ENCODE measurements around the gene SLC25A23.

The SLC25A23 gene

DNA sequence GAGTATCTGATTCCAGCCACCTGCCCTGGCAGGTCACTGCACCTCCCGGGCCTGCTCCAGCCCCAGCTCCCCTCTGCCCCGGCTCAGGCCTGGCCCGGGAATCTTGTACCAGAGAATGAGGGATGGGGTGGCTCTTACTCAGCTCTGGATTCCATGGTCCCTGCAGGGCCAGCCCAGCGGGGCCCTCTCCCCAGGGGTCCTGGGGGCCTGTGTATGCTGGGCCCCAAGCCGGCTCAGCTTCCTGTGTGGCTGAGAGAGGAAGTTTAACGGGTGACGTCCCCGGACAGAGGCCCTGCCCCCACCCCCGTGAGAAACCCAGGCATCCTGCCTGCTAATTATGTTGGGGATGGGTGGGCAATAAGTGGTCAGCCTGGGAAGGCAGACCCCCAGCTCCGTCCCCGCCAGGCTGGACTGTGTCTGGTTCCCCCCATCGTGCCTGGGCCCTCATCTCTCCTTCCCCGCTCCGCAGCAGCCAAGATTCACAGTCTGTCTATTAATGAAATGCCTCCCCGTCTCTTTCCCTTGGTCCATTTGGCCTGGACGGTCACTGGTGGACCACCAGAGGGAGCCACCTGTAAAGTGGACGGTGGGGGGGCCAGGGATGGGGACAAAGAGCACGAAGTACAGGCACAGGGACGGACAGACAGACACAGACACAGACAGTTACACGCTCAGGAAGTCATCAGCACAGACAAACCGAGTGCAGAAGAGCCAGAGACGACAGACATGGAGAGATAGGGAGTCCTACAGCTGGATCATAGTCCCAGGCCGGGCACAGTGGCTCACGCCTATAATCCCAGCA, 22.1 kb upstream of the SLC25A23 start, which contains the start of gene DENND1C:
Gene DENND1C (minus strand): TSS at position 247 of the 802 bp plus-strand sequence. CDS start 92 bp downstream, at position 155.
- DNase-seq (ENCODE audit: low read depth in 3 of 3, low spot score in 1 of 3): peak; percentile 26 to 52 (median 48)

DNA sequence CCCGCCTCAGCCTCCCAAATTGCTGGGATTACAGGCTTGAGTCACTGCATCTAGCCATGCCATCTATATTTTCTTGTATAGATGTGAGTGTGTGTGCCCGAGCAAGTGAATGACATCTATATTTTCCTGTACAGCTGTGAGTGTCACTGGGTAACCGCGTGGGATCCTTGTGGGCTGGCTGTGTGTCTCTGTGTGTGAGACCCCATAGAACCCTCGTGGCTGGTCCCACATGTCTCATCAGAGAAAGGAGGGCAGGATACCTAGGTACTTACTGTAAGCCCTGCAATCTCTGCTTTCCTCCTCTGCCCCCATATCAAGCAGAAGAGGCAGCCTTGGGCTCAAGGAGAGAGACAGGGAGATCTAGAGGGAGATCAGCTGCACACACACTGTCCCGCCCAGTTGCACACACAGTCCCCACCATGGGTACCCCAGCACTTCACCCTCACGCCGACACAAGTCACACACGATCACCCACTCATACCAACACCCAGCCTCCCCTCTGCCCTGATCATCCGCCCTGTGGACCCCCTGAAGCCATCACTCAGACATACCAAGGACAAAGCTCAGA, 21.3 kb upstream of the SLC25A23 start:
- no peak for DNase-seq (ENCODE audit: low read depth in 3 of 3, low spot score in 1 of 3)

DNA sequence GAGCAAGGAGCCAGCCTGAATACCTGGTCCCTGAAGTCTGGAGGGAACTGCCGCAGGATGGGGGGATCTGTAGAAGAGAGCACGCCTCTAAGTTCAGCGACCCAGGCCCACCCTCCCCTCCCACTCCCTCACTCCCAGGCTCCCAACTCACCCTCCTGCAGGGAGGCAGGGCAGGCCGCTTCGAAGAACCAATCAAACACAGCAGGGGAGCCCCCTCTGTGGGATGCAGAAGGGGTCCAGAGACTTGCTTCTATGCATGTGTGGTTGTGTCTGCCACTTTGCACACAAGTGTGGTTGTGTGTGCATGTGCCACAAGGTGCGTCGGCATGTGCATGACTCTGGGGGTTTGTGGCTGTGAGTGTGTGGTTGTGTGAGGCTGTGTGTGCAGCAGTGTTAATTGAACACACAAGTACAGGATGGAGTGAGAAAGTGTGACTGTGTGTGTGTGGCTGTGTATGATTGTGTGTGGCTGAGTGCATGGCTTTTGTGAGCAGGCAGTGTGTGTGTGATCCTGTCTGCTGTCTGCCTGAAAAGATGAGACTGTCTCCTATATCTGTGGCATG, 20.3 kb upstream of the SLC25A23 start:
- no peak for DNase-seq (ENCODE audit: low read depth in 3 of 3, low spot score in 1 of 3)

DNA sequence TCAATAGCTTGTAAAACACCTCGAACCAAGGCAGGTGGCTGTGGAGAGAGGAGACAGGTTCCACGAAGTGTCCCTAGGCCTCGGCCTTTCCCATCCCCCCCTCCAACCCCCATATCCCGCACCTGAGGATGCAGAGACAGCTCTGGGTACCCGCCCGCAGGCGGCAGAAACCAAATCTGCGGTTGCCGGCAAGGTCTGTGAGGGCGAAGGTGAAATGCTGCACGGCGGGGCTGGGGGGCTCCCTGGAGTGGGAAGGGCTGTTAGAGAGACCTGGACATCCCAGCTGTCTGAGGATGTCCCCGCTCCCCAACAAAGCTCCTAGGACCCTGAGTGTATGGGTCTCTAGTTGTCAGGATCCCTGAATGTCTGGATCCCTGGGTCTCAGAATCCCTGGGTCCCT, 19.2 kb upstream of the SLC25A23 start:
- DNase-seq (ENCODE audit: low read depth in 3 of 3, low spot score in 1 of 3): no peak

DNA sequence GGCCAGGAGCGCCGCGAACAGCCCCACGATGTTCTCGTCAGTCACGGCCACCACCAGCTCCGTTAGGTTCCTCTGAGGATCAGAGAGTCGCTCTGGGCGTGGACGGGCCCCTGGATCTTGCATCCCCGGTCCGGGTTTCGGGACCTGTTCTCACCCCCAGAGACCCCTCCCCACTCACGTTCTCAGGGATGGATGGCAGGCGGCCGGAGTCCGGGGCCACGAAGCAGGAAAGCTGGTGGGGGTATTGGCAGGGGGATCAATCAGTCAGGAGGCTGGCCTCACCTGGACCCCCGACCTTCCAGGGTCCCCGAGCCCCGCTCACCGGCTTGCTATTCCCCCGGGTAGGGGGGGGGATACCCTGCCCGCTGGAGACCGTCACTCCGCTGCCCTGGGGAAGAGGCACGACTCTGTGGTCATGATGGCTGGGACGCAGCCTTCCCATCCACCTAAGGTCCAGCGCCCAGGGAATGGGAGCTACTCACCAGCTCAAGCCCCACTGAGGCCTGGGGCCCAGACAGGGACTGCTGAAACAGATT, 17.4 kb upstream of the SLC25A23 start:
- DNase-seq (ENCODE audit: low read depth in 3 of 3, low spot score in 1 of 3): no peak

DNA sequence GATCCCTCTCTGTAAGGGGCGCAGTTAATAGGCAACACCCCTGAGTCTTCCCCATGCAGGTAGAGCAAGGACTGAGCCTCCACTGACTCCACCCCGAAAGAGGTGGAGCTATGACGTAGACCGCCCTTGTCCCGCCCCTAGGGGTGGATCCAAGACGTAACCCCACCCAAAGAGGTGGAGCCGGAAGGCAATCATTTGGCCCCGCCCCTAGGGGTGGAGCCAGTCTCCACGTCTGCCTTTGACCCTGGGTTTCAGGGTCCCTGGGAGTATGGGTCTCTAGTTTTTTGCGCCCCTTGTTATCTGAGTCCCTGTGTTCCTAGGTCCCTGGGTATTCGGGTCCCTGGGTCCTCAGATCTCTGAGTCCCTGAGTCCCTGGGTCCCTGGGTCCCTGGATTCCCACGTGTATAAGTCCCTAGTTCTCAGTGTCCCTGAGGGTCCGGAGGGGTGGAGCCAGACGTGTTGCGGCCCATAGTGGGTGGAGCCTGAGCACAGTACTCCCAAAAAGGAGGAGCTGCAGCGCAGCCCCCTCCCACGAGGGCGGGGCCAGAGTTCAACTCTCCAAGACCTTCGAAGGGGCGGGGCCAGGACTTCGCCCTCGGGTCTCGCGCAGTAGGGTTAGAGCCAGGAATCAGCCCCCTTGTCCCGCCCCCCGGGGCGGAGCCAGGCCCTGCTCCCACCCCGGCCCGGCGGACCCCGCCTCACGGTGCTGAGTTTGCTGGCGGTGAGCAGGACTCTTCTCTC, 16.7 kb upstream of the SLC25A23 start:
- DNase-seq (ENCODE audit: low read depth in 3 of 3, low spot score in 1 of 3): peak in 2 of 3 donors; percentile 22 to 52

DNA sequence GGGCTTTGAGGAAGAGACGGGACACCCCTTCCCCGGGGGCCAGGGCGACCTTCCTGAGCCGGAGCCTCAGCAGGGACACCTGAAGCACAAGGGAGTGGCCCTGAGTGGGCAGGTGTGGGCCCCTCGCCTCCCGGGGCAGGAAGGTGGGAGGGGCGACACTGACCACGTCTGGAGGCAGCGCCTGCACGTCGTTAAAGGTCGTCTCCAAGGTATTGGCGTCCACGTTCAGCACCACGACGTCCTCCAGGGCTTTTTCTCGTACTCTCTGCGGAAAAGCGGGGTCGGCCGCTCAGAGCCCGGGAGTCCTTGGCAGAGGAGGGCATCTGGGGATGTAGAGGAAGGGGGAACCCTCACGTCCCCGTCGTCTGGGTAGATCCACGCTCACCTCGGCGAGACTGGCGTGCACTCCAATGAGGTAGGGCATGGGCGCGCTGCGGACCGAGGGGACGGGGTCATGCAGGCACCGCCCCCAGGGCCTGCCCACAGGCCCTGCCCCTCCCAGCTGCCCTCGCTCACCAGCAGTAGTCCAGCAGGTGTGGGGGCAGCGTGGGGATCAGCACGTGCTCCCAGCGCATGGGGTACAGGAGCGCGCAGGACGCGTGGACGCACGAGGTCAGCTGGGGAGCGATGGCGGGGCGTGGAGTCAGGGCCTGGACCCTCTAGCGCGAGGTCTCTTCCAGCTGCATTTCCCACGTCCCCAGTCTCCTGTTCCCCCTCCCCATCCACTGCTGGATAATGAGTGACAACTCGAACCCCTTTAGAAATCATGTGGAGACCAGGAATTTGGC, 15.9 kb upstream of the SLC25A23 start:
- DNase-seq (ENCODE audit: low read depth in 3 of 3, low spot score in 1 of 3): no peak

DNA sequence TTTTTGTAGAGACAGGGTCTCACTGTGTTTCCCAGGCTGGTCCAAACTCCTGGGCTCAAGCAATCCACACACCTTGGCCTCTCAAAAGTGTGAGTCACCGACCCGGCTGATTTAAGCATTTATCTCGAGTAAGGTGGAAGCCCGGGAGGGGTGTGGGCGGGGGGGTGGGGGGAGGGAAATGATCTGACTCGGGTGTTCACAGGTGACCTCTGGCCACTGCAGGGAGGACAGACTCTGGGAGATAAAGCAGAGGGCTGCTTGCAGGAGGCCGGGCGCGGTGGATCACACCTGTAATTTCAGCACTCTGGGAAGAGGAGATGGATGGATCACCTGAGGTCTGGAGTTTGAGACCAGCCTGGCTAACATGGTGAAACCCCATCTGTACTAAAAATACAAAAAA, 14.1 kb upstream of the SLC25A23 start:
- DNase-seq (ENCODE audit: low read depth in 3 of 3, low spot score in 1 of 3): no peak

DNA sequence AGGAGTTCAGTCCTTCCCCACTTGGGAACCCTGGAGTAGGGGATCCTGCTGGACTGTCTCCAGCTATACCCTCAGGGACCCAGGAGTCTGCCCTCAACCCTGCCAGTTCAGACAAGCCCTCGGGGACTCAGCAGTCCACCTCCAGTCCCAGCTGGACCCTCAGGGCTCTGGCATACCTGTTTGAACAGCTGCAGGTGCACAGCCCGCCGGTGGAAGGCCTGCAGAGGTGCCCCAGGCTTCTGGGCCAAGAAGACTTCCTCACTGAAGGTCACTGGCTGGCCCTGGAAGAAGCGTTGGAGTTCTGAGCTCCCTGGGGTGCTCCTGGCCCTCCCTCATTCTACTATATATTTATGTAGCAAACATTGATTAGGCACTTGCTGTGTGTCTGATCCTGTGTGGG, 13.1 kb upstream of the SLC25A23 start:
- no peak for DNase-seq (ENCODE audit: low read depth in 3 of 3, low spot score in 1 of 3)

DNA sequence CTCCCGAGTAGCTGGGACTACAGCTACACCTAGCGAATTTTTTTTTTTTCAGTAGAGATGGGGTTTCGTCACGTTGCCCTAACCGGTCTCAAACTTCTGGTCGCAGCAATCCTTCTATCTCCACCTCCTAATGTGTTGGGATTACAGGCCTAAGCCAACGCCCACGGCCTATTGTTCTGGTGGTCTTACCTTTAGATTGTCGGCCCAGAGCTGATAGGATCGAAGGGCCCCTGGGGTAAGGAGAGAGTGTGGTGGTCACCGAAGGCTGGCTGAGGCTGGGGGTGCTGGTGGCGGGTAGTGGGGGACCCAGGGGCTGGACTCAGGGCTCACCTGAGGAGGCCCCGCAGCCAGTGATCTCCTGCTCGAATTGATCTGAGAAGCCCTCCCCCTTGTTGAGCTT, 11.5 kb upstream of the SLC25A23 start:
- DNase-seq (ENCODE audit: low read depth in 3 of 3, low spot score in 1 of 3): no peak

DNA sequence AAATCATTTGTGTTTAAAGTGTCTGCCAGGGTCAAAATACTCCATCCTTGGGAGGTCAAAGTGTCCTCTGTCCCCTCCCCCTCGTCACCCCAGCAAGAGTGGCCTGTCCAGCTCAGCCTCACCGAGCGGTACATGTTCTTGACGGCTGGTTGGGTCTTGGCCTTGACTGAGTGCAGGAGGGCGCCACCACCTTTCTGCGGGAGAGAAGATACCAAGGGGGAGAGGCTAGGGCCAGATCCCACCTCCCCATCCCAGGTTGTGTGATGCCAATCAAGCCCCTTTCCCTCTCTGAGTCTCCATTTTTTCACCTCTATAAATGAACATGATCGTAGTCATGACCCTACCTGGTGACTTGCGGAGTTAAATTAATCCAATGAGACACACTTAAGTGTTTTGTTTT, 10.6 kb upstream of the SLC25A23 start:
- DNase-seq (ENCODE audit: low read depth in 3 of 3, low spot score in 1 of 3): no peak

DNA sequence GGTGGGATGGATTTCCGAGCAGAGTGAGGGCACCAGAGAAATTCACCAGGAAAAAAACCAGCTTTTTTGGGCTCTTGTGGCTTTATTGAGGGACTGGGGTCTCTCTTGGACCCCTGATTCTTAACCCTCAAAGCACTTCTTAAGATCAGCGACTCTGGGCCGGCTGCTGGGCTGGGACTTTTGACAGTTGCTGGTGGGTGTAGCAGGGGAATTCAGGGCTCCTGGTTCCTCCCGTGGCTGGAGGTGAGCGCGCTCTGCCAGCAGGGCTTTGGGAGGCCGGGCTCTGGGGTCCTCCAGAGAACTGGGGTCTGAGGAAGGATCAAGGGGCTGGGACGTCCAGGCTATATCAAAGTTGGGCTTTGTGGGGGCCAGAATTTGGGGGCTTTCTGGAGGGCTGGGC, 7.8 kb upstream of the SLC25A23 start:
- DNase-seq (ENCODE audit: low read depth in 3 of 3, low spot score in 1 of 3): no peak

DNA sequence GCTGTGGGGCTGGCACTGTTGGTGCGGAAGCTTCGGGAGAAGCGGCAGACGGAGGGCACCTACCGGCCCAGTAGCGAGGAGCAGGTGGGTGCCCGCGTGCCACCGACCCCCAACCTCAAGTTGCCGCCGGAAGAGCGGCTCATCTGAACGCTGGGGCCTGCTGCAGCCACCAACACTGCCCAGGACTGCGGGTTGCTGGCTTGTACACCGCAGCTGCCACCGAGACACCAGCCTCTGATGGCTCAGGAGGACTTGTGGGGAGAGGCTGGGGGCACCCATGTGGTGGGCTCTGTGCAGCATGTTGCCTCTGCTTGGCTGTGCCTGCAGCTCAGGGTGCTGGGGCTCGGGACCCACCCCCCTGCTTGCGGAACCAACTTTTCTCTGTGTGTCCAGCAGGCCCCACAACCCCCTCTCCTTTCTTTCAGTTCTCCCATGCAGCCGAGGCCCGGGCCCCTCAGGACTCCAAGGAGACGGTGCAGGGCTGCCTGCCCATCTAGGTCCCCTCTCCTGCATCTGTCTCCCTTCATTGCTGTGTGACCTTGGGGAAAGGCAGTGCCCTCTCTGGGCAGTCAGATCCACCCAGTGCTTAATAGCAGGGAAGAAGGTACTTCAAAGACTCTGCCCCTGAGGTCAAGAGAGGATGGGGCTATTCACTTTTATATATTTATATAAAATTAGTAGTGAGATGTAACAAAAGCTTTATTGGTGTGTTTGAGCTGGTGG, 7.1 kb upstream of the SLC25A23 start:
- DNase-seq (ENCODE audit: low read depth in 3 of 3, low spot score in 1 of 3): no peak

DNA sequence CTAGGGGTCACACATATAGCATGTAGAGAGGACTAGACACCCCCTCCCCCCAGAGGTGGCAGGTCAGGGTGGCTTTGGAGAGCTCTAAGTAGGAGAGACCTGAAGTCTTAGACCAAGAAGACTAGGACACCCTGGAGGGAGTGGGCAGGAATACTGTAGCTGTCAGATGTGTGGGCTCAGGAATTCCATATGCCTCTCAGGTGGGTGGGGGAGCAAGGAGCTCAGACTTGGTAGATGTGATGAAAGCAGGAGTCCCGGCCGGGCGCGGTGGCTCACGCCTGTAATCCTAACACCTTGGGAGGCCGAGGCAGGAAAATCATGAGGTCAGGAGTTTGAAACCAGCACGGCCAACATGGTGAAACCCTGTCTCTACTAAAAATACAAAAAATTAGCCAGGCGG, 6.1 kb upstream of the SLC25A23 start:
- no peak for DNase-seq (ENCODE audit: low read depth in 3 of 3, low spot score in 1 of 3)

DNA sequence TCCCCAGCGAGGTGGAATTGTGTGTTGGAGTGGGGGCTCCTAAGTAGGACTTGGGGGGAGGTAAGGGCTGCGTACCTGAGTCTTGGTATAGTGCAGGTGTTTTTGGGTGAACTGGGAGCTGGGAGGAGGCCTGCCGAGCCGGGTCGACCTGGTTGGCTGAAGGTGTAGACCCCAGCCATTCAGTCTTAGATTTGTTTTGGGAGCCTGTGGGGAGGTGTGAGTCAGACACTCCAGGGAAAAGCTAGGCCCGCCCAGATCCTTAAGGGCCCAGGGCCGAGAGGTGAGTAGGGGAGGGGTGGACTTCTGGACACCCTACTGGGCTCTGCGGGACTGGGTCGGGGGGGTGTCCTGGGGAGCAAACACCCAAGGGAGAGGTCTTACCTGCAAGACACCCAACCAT, 5.4 kb upstream of the SLC25A23 start:
- no peak for DNase-seq (ENCODE audit: low read depth in 3 of 3, low spot score in 1 of 3)

DNA sequence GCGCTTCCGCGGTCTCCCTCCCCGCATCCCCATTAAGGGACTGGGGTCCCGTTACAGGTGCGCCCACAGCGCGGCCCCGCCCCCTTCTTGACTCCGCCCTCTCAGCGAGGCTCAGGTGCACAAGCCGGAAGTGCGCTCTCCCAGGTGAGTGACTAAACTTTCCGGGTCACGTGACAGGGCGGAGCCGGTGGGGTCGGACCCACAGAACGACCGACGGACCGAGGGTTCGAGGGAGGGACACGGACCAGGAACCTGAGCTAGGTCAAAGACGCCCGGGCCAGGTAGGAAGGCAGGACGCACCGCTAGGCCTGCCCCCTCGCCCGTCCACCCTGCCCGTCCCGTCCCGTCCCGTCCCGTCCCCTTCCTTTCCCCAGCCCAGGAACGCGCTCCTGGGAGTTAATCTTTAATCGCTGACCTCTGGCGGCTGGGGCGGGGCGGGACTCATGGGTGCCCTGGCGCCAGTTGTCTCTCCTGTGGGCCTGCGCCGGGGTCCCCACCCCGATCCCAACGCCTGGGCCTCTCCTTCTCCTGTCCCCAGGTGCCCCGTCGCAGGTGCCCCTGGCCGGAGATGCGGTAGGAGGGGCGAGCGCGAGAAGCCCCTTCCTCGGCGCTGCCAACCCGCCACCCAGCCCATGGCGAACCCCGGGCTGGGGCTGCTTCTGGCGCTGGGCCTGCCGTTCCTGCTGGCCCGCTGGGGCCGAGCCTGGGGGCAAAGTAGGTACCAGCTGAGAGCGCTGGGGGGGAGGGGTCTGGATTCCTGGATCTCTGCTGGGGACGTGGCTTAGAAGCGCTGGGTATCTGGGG, 4.7 kb upstream of the SLC25A23 start, which contains the start of gene CRB3:
Gene CRB3 (plus strand): TSS at position 202 of the 804 bp plus-strand sequence. CDS start 431 bp downstream, at position 633.
- peak in 2 of 3 donors; percentile 23 to 32 for DNase-seq (ENCODE audit: low read depth in 3 of 3, low spot score in 1 of 3)

DNA sequence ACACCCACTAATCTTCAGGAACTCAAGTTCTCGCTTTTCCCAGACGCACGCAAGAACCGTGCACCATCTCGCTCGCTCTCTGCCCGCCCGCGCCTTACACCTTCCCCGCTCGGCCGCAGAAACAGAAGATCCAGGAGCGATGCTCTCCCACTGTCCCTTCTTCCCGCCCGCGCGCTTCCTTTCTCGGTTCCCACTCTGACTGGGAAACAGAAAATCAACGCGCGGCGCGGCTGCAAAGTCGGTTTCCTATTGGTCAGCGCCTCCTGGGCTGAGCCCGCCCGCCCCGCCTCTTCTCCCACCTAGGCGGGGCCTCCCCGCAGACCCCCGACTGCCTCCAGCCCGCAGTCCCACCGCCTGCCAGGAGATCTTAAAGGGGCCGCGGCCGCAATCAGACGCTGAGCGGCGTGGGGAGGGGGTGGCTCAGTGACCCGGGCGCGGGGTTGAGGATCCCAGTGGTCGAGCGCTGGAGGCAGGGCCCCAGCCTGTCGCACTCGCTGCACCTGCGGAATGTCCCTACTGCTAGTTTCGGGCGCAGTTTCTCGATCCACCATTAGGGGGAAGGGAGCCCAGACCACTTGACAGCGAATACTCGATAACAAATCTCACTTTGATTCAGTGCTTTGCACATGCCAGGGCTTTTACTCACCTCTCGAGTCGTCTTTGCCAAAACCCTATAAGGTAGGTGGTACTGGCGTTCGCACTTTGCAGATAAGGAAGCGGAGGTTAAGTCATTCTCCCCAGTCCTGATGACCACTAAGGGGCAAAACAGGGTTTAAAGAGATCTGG, 700 bp upstream of the SLC25A23 start:
- peak; percentile 92 to 93 (median 92) for DNase-seq (ENCODE audit: low read depth in 3 of 3, low spot score in 1 of 3)

DNA sequence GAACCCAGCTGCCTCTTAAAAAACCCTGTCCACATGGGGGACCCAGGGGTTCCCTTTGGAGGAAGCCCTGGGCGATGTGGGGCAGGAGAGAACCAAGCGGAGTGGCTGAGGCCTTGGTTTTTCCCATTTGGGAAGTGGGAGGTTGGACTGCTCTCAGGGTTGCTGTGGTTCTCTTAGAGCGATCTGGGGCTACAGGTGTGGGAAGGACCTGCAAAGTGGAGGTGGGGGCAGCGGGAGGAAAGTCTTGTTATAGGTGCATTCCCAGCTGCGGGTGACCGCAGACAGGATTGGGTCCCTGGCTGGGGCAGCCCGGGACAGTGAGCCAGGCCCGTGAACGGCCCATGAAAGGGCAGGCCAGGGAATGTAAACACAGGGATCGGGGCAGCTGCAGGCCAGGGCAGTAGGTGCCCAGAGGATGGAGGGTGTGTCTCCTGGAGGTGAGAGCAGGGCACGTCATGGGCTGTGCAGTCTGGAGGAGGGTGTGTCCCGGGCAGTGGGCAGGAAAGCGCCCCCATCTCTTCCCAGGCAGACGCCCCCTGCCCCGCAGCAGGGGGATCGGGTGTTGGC, 814 bp downstream of the SLC25A23 start:
- DNase-seq (ENCODE audit: low read depth in 3 of 3, low spot score in 1 of 3): no peak

Data from stimulated activated CD4-positive, alpha-beta T cell treated with anti-CD3 and anti-CD28 coated beads, TNF-alpha, amount 100 ng/mL, for 1 hour (primary cell).